ENCODE data around the gene PAK4.
"Not testable (repeated sequence)": the region's sequence is repeated elsewhere in the genome, so short reads cannot be mapped to it uniquely, and the experiment has no call there.

PAK4 gene

GRCh38 chr19:39125554-39126311, at the start of gene PAK4:
PAK4 (plus strand) TSS chr19:39125786; CDS start chr19:39169554, 43,768 bp downstream.
- DNase-seq (ENCODE audit: low read depth in 2 of 3, low spot score in 1 of 3): peak; percentile 96 to 99 (median 97)

- DNase-seq (ENCODE audit: low read depth in 2 of 3, low spot score in 1 of 3): no peak
These were observed 48.3 kb upstream of the PAK4 start for GRCh38 chr19:39077323-39077722.

- no peak for DNase-seq (ENCODE audit: low read depth in 2 of 3, low spot score in 1 of 3)
These were observed 47.0 kb upstream of the PAK4 start for GRCh38 chr19:39078436-39079200.

- DNase-seq (ENCODE audit: low read depth in 2 of 3, low spot score in 1 of 3): no peak
These were observed 45.2 kb upstream of the PAK4 start for GRCh38 chr19:39080431-39080830.

- no peak for DNase-seq (ENCODE audit: low read depth in 2 of 3, low spot score in 1 of 3)
These were observed 43.4 kb upstream of the PAK4 start for GRCh38 chr19:39082167-39082566.

GRCh38 chr19:39082745-39083598, 42.6 kb upstream of the PAK4 start:
- DNase-seq (ENCODE audit: low read depth in 2 of 3, low spot score in 1 of 3): no peak

- DNase-seq (ENCODE audit: low read depth in 2 of 3, low spot score in 1 of 3): no peak
These were observed 42.0 kb upstream of the PAK4 start for GRCh38 chr19:39083599-39083982.

- no peak for DNase-seq (ENCODE audit: low read depth in 2 of 3, low spot score in 1 of 3)
These were observed 41.4 kb upstream of the PAK4 start, which contains the start of gene ACP7 for GRCh38 chr19:39083983-39084731. ACP7 (plus strand) TSS chr19:39084368; CDS start chr19:39085270, 902 bp downstream.

- no peak for DNase-seq (ENCODE audit: low read depth in 2 of 3, low spot score in 1 of 3)
These were observed 40.9 kb upstream of the PAK4 start for GRCh38 chr19:39084732-39085080.

- no peak for DNase-seq (ENCODE audit: low read depth in 2 of 3, low spot score in 1 of 3)
These were observed 40.2 kb upstream of the PAK4 start for GRCh38 chr19:39085392-39085791.

- no peak for DNase-seq (ENCODE audit: low read depth in 2 of 3, low spot score in 1 of 3)
These were observed 39.2 kb upstream of the PAK4 start for GRCh38 chr19:39086386-39086785.

- no peak for DNase-seq (ENCODE audit: low read depth in 2 of 3, low spot score in 1 of 3)
These were observed 37.5 kb upstream of the PAK4 start for GRCh38 chr19:39087907-39088686.

- not testable (repeated sequence) for DNase-seq (ENCODE audit: low read depth in 2 of 3, low spot score in 1 of 3)
These were observed 35.6 kb upstream of the PAK4 start for GRCh38 chr19:39090016-39090415.

GRCh38 chr19:39090881-39091280, 34.7 kb upstream of the PAK4 start:
- no peak for DNase-seq (ENCODE audit: low read depth in 2 of 3, low spot score in 1 of 3)

GRCh38 chr19:39095799-39096540, 29.6 kb upstream of the PAK4 start:
- DNase-seq (ENCODE audit: low read depth in 2 of 3, low spot score in 1 of 3): not testable (repeated sequence)

GRCh38 chr19:39097299-39097698, 28.3 kb upstream of the PAK4 start:
- no peak for DNase-seq (ENCODE audit: low read depth in 2 of 3, low spot score in 1 of 3)

- DNase-seq (ENCODE audit: low read depth in 2 of 3, low spot score in 1 of 3): no peak
These were observed 27.9 kb upstream of the PAK4 start for GRCh38 chr19:39097721-39098120.

- no peak for DNase-seq (ENCODE audit: low read depth in 2 of 3, low spot score in 1 of 3)
These were observed 27.0 kb upstream of the PAK4 start for GRCh38 chr19:39098365-39099269.
